ENCODE measurements around the gene MEIG1. TPM values are rescaled to one million over a fixed set of nuclear protein-coding genes. Genes with fewer than 3 reads are reported as not detected.

MEIG1 gene
- total RNA-seq, 1 experiment from 2014 or later = 0.54 TPM

DNA sequence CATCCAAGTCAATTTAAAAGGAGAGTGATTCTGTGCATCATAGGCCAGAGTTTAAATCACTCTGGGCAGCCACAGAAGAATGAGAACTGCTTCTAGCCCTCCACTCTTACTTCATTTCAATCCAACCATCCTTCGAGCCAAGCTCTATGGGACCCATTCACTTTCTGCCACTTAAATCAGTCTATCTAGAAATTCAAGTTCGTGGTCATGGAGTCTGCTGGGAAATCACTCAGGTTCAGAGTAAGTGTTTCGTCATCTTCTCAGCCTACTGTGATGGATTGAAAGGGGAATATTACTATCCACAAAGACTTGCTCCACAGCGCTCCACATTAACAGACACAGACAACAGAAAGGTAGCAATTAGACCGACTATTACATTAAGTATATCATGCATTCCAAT lies 9.9 kb upstream of the MEIG1 start:
- ChIA-PET CTCF (no interaction called here), POLR2A (no interaction called here)
- Histone ChIP-seq H3K36me3 (ENCODE audit: control insufficient read depth, insufficient read depth, low read length) (no peaks in the 10 kb centered on the region; the same call in 1 of the 2 replicates), H3K27ac (ENCODE audit: low read length) (no peak overlapping the region), H3K4me1 (ENCODE audit: control insufficient read depth, insufficient read depth, low read length) (no peaks in the 10 kb centered on the region; the same call in 1 of the 2 replicates), H3K9me3 (ENCODE audit: control insufficient read depth, insufficient read depth, low read depth, low read length) (no peaks in the 10 kb centered on the region), H3K27me3 (ENCODE audit: control insufficient read depth, insufficient read depth, low read length) (no peaks in the 10 kb centered on the region), H3K4me3 (ENCODE audit: low read depth in 2 of 2, low read length in 2 of 2) (no peak overlapping the region)
- intact Hi-C loops (cut with micrococcal nuclease; ENCODE audit: unreplicated experiment) = no loop called here
- ATAC-seq = no peak
- in situ Hi-C loops (cut with HindIII; ENCODE audit: low pct_unique_long_range_greater_than_20kb, low sequenced_read_pairs) = no loop called here
- TF ChIP-seq TCF7L2 (IDR thresholded peaks at IDR 0.05; ENCODE audit: low read depth, low read length) = no peak
- TF ChIP-seq POLR2AphosphoS5 (IDR thresholded peaks at IDR 0.05; ENCODE audit: low read depth, low read length) = no peak
- TF ChIP-seq SIN3A (IDR thresholded peaks at IDR 0.05; ENCODE audit: borderline replicate concordance, insufficient read depth, low read depth, low read length) = no peak
- no peak for TF ChIP-seq REST (IDR thresholded peaks at IDR 0.05; ENCODE audit: insufficient read depth in 1 of 2, low read depth in 2 of 2, low read length in 1 of 2)
- TF ChIP-seq, protein P1, sequence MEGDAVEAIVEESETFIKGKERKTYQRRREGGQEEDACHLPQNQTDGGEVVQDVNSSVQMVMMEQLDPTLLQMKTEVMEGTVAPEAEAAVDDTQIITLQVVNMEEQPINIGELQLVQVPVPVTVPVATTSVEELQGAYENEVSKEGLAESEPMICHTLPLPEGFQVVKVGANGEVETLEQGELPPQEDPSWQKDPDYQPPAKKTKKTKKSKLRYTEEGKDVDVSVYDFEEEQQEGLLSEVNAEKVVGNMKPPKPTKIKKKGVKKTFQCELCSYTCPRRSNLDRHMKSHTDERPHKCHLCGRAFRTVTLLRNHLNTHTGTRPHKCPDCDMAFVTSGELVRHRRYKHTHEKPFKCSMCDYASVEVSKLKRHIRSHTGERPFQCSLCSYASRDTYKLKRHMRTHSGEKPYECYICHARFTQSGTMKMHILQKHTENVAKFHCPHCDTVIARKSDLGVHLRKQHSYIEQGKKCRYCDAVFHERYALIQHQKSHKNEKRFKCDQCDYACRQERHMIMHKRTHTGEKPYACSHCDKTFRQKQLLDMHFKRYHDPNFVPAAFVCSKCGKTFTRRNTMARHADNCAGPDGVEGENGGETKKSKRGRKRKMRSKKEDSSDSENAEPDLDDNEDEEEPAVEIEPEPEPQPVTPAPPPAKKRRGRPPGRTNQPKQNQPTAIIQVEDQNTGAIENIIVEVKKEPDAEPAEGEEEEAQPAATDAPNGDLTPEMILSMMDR (IDR thresholded peaks at IDR 0.05) = no peak
- no peak for DNase-seq (ENCODE audit: low read depth, low spot score)
- BruUV-seq (replicated peaks) = no TSS peak

DNA sequence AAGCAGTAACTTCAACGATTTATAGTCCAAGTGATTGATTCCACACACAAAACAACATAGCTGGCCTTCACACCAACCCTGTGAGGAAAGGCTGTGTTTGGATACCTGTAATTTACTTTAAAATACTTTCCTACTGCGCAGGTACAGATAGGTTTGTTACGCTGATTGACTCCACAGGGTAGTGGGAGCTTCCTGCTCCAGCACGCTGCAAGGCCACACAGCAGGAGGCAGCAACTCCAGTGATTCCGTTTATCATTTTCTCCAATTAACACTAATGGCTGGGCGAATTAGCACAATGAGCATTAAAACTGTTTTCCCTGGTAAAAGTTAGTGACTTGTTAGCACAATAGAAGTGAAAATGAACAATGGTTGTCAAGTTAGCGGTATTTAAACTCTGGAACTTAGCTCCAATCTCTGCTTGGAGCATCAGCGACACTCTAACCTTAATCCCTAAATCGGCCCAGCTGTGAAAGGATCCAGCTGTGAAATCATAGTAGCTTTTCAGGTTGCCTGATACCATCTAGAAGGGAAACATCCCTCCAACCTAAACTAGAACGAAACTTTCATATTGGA lies 6.3 kb upstream of the MEIG1 start:
- ATAC-seq = no peak
- CTCF ChIA-PET = no interaction called here

More for the DNA sequence above, 6.3 kb upstream of the MEIG1 start:
- Histone ChIP-seq H3K4me3 (ENCODE audit: low read depth in 2 of 2, low read length in 2 of 2) (peak overlapping the region; percentile 78 to 86), H3K36me3 (ENCODE audit: control insufficient read depth, insufficient read depth, low read length) (no peaks in the 10 kb centered on the region; the same call in 1 of the 2 replicates), H3K27ac (ENCODE audit: low read length) (peak overlapping the region; percentile 91), H3K9me3 (ENCODE audit: control insufficient read depth, insufficient read depth, low read depth, low read length) (no peaks in the 10 kb centered on the region), H3K4me1 (ENCODE audit: control insufficient read depth, insufficient read depth, low read length) (no peaks in the 10 kb centered on the region; the same call in 1 of the 2 replicates), H3K27me3 (ENCODE audit: control insufficient read depth, insufficient read depth, low read length) (no peaks in the 10 kb centered on the region)
- intact Hi-C loops (cut with micrococcal nuclease; ENCODE audit: unreplicated experiment) = no loop called here
- TF ChIP-seq SIN3A (IDR thresholded peaks at IDR 0.05; ENCODE audit: borderline replicate concordance, insufficient read depth, low read depth, low read length) = no peak
- TF ChIP-seq, protein P1 (IDR thresholded peaks at IDR 0.05) = no peak
- TF ChIP-seq POLR2AphosphoS5 (IDR thresholded peaks at IDR 0.05; ENCODE audit: low read depth, low read length) = no peak
- TF ChIP-seq TCF7L2 (IDR thresholded peaks at IDR 0.05; ENCODE audit: low read depth, low read length) = no peak
- TF ChIP-seq REST (IDR thresholded peaks at IDR 0.05; ENCODE audit: insufficient read depth in 1 of 2, low read depth in 2 of 2, low read length in 1 of 2) = no peak
- DNase-seq (ENCODE audit: low read depth, low spot score) = no peak
- in situ Hi-C loops (cut with HindIII; ENCODE audit: low pct_unique_long_range_greater_than_20kb, low sequenced_read_pairs) = no loop called here
- BruUV-seq (replicated peaks) = TSS peak; percentile 67
- POLR2A ChIA-PET = no interaction called here
